ENCODE results near the gene TNC.

Gene TNC

DNA sequence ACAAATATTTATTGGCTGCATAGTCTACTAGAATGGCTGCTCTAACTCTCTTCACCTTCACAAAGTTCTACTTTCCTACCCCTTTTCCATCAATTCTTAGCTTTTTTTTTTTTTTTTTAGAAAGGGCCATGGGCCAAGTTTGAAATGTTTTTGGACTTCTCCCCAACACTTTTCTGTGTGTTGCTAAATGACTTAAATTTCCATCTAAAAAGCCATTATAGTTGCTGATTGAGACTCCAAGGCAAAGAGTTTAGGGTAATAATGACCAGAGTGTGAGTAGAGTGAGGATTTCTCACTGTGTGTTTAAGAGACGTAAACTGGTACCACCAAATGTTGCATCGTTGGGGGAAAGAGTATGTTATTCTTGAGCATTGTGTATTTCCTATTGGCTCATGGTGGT lies 24.4 kb downstream of the TNC start:
- no peak overlapping the region for H3K4me3 ChIP-seq (replicated peaks; ENCODE audit: low read depth, low read length)
- TF ChIP-seq, protein P1, sequence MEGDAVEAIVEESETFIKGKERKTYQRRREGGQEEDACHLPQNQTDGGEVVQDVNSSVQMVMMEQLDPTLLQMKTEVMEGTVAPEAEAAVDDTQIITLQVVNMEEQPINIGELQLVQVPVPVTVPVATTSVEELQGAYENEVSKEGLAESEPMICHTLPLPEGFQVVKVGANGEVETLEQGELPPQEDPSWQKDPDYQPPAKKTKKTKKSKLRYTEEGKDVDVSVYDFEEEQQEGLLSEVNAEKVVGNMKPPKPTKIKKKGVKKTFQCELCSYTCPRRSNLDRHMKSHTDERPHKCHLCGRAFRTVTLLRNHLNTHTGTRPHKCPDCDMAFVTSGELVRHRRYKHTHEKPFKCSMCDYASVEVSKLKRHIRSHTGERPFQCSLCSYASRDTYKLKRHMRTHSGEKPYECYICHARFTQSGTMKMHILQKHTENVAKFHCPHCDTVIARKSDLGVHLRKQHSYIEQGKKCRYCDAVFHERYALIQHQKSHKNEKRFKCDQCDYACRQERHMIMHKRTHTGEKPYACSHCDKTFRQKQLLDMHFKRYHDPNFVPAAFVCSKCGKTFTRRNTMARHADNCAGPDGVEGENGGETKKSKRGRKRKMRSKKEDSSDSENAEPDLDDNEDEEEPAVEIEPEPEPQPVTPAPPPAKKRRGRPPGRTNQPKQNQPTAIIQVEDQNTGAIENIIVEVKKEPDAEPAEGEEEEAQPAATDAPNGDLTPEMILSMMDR (IDR thresholded peaks at IDR 0.05; ENCODE audit: low read length, missing control alignments): no peak
- no peak for DNase-seq (ENCODE audit: low read depth)

DNA sequence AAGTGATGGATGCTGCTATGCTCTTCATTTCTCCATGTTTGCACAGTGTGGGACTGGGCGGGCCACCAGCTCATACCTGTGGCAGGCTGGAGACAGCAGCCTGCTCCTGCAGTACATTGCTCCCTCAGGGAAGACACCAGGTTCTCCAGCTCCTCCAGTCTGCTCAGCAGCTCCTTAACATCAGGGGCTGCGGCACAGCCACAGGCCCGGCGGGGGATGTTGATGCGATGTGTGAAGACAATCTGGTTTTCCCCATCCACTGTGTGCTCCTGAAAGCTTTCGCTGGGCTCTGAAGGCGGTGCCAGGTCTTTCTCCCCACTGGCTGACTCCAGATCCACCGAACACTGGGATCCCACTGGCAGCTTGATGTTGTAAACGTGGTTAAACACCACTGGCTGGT lies 27.5 kb downstream of the TNC start:
- no peak overlapping the region for H3K4me3 ChIP-seq (replicated peaks; ENCODE audit: low read depth, low read length)
- DNase-seq (ENCODE audit: low read depth): no peak
- TF ChIP-seq, protein P1 (IDR thresholded peaks at IDR 0.05; ENCODE audit: low read length, missing control alignments): no peak

DNA sequence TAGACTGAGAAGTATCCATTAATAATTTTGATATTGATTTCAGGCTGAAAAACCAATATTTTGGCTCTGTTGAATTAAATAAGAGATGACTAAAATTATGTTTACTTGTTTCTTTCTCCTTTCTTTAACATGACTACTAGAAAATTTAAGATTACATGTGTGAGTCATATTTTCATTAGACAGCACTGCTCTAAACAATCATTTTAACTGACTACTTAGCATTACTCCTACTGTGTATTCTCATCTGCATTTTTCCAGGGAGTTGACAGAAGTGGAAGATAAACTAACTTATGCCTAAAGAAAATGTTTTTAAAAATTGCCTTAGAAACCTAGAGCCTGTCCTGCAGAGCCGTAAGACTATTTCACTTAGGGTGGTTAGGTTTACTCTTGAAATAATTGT lies 29.1 kb downstream of the TNC start:
- TF ChIP-seq, protein P1 (IDR thresholded peaks at IDR 0.05; ENCODE audit: low read length, missing control alignments): no peak
- peak; percentile 5 for DNase-seq (ENCODE audit: low read depth)
- H3K4me3 ChIP-seq (replicated peaks; ENCODE audit: low read depth, low read length): no peak overlapping the region

DNA sequence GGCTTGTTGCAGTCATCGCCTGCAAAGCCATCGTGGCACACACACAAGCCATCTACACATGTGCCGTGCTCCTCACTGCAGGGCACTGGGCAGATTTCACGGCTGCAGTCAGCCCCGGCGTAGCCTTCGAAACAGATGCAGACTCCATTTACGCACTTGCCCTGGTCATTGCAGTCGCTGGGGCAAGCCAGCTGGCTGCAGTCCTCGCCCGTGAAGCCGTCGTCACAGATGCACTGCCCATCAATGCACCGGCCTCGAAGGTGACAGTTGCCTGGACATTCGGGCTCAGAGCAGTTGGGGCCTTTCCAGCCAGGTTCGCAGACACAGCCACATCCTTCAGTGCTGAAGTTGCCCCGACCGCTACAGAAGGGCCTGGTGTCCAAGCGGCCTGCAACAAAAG lies 31.1 kb downstream of the TNC start:
- TF ChIP-seq, protein P1 (IDR thresholded peaks at IDR 0.05; ENCODE audit: low read length, missing control alignments): no peak
- no peak for DNase-seq (ENCODE audit: low read depth)
- no peak overlapping the region for H3K4me3 ChIP-seq (replicated peaks; ENCODE audit: low read depth, low read length)

DNA sequence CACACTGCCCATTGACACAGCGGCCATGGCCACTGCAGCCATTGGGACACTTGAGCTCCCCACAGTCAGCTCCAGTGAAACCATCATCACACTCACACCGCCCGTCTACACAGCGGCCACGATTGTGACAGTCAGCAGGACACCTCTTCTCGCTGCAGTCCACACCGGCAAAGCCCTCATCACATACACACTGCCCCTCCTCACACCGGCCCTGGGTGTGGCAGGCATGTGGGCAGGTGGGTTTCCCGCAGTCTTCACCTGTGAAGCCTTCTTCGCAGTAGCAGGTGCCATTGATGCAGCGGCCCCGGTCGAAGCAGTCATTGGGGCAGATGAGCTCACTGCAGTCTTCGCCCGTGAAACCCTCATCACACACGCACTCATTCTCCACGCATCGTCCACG lies 31.5 kb downstream of the TNC start:
- TF ChIP-seq, protein P1 (IDR thresholded peaks at IDR 0.05; ENCODE audit: low read length, missing control alignments): no peak
- H3K4me3 ChIP-seq (replicated peaks; ENCODE audit: low read depth, low read length): no peak overlapping the region
- no peak for DNase-seq (ENCODE audit: low read depth)

DNA sequence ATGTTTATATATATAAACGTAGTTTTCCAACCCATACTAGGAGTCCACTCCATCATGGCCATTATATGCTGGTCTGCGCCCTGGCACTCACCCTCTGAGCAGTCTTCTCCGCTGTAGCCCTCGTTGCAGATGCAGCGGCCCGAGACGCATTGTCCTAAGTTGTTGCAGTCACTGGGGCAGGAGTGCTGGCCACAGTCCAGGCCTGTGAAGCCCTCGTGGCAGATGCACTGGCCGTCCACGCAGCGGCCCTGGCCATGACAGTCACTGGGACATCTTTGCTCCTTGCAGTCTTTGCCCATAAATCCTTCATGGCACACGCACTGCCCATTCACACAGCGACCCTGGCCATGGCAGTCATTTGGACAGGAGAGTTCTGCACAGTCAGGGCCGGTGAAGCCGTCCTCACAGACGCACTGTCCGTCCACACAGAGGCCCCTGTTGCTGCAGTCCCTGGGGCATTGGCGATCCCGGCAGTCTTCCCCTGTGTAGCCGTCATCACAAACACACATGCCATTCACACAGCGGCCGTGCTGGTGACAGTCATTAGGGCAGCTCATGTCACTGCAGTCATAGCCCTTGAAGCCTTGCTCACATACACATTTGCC lies 32.1 kb downstream of the TNC start:
- H3K4me3 ChIP-seq (replicated peaks; ENCODE audit: low read depth, low read length): no peak overlapping the region
- TF ChIP-seq, protein P1 (IDR thresholded peaks at IDR 0.05; ENCODE audit: low read length, missing control alignments): no peak
- no peak for DNase-seq (ENCODE audit: low read depth)

DNA sequence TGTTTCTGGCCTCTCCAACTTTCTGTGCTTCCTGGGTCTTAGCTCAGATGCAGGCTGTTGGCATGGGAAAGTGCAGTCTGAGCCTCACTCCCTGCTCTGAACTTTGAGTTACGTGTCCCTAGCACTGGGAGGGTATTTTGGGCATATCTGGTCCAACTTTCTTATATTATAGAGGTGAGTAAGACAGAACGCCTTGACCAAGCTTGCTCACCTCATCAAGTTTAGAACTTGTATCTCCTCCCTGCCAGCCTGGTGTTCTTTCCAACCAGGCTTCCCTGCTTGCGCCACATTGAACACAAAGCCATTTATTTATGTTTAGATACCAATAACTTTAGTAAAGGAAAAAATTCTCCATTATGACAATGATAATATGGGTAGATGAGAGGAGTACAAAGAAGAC lies 33.2 kb downstream of the TNC start:
- DNase-seq (ENCODE audit: low read depth): no peak
- TF ChIP-seq, protein P1 (IDR thresholded peaks at IDR 0.05; ENCODE audit: low read length, missing control alignments): no peak
- no peak overlapping the region for H3K4me3 ChIP-seq (replicated peaks; ENCODE audit: low read depth, low read length)

All from fibroblast of pulmonary artery (primary cell).